ENCODE measurements around the gene MYRIP. TPM values are rescaled to one million over a fixed set of nuclear protein-coding genes. Genes with fewer than 3 reads are reported as not detected.

MYRIP gene
- total and polyA plus RNA-seq, 10 of the 15 experiments (the other 5 are each of a cell fraction or from before 2014, with no cell fraction given) = 0.03 to 0.08 (median 0.04) TPM; not detected in 6

GRCh38 chr3:39781025-39781424, 28.4 kb upstream of the MYRIP start:
- DNase-seq (ENCODE audit: low read depth, low spot score) = no peak
- Histone ChIP-seq H3K4me1 (ENCODE audit: control insufficient read depth, insufficient read depth, low read length) (no peaks in the 10 kb centered on the region), H4K20me1 (ENCODE audit: control insufficient read depth, insufficient read depth) (no peaks in the 10 kb centered on the region), H3K9ac (ENCODE audit: control insufficient read depth, insufficient read depth, low read length) (no peak overlapping the region), H3K79me2 (ENCODE audit: control insufficient read depth, insufficient read depth, low read length) (no peaks in the 10 kb centered on the region), H3K4me2 (ENCODE audit: control insufficient read depth, insufficient read depth) (no peak overlapping the region), H3K36me3 (ENCODE audit: control insufficient read depth in 2 of 2, insufficient read depth in 2 of 2, low read length in 1 of 2) (no peaks in the 10 kb centered on the region), H3K27me3 (replicated peaks in 1 of 2; ENCODE audit: control insufficient read depth in 2 of 2, insufficient read depth in 2 of 2, low read length in 1 of 2) (no peaks in the 10 kb centered on the region; a peak in 1 of 4 replicates), H3K4me3 (no peak overlapping the region), H3K9me3 (replicated peaks; ENCODE audit: control insufficient read depth, insufficient read depth, low read length) (no peaks in the 10 kb centered on the region), H2AFZ (ENCODE audit: control insufficient read depth, low read depth, low read length) (no peak overlapping the region), H3K27ac (ENCODE audit: control insufficient read depth, insufficient read depth) (no peak overlapping the region)
- intact Hi-C loops (cut with micrococcal nuclease; ENCODE audit: unreplicated experiment) = no loop called here
- TF ChIP-seq NR2C1 (IDR thresholded peaks at IDR 0.05) = no peak
- no TSS peak for BruUV-seq (replicated peaks)
- FAIRE-seq = no peak
- ChIA-PET CTCF (interaction anchor here (0.6 kb wide), 1 partner anchor 828 kb away, joined by 3 read pairs; no protein-coding TSS in a partner anchor), SMC1A (ENCODE audit: uncharacterized antibody, unreplicated experiment) (no interaction called here), POLR2A (no interaction called here), RAD21 (ENCODE audit: unreplicated experiment) (no interaction called here)
- in situ Hi-C loops (cut with MboI) = no loop called here
- no peak for ATAC-seq
- WGBS (ENCODE audit: insufficient coverage, insufficient replicate concordance, low lambda C conversion rate, missing lambda C conversion rate) = 0% methylated on average over 1 of the region's 1 CpG

- Histone ChIP-seq H2AFZ (ENCODE audit: control insufficient read depth, low read depth, low read length) (no peak overlapping the region), H3K27me3 (replicated peaks in 1 of 2; ENCODE audit: control insufficient read depth in 2 of 2, insufficient read depth in 2 of 2, low read length in 1 of 2) (no peaks in the 10 kb centered on the region; a peak in 1 of 4 replicates), H3K9ac (ENCODE audit: control insufficient read depth, insufficient read depth, low read length) (no peak overlapping the region), H3K27ac (ENCODE audit: control insufficient read depth, insufficient read depth) (no peak overlapping the region), H3K9me3 (replicated peaks; ENCODE audit: control insufficient read depth, insufficient read depth, low read length) (no peaks in the 10 kb centered on the region), H3K4me2 (ENCODE audit: control insufficient read depth, insufficient read depth) (no peak overlapping the region), H4K20me1 (ENCODE audit: control insufficient read depth, insufficient read depth) (no peaks in the 10 kb centered on the region), H3K4me3 (no peak overlapping the region), H3K36me3 (ENCODE audit: control insufficient read depth in 2 of 2, insufficient read depth in 2 of 2, low read length in 1 of 2) (no peaks in the 10 kb centered on the region), H3K79me2 (ENCODE audit: control insufficient read depth, insufficient read depth, low read length) (no peaks in the 10 kb centered on the region), H3K4me1 (ENCODE audit: control insufficient read depth, insufficient read depth, low read length) (no peaks in the 10 kb centered on the region)
- ATAC-seq = no peak
- TF ChIP-seq IRF5 (IDR thresholded peaks at IDR 0.05; ENCODE audit: borderline replicate concordance) = no peak
- TF ChIP-seq PKNOX1 (IDR thresholded peaks at IDR 0.05) = no peak
- no peak for TF ChIP-seq IRF4 (IDR thresholded peaks at IDR 0.05; ENCODE audit: low read depth, low read length)
- no peak for TF ChIP-seq JUNB (IDR thresholded peaks at IDR 0.05)
- TF ChIP-seq NR2C2 (IDR thresholded peaks at IDR 0.05; ENCODE audit: borderline replicate concordance, control insufficient read depth, insufficient read length, low read depth) = no peak
- no peak for TF ChIP-seq ATF3 (IDR thresholded peaks at IDR 0.05; ENCODE audit: borderline replicate concordance, extremely low read depth, low read depth, low read length)
- ChIA-PET RAD21 (ENCODE audit: unreplicated experiment) (no interaction called here), SMC1A (ENCODE audit: uncharacterized antibody, unreplicated experiment) (no interaction called here), POLR2A (no interaction called here), CTCF (no interaction called here)
- intact Hi-C loops (cut with micrococcal nuclease; ENCODE audit: unreplicated experiment) (no loop called here), in situ Hi-C loops (cut with MboI) (no loop called here)
- WGBS (ENCODE audit: insufficient coverage, insufficient replicate concordance, low lambda C conversion rate, missing lambda C conversion rate) = 18% methylated on average over 3 of the region's 3 CpGs
- no peak for DNase-seq (ENCODE audit: low read depth, low spot score)
- FAIRE-seq = no peak
- BruUV-seq (replicated peaks) = no TSS peak
Observed at GRCh38 chr3:39781632-39782031, 27.8 kb upstream of the MYRIP start.

Measured in GM12878 (cell line).